ENCODE results near the gene LINC01488. TPM values are rescaled to one million over a fixed set of nuclear protein-coding genes. Genes with fewer than 3 reads are reported as not detected.

The LINC01488 gene
- total RNA-seq, 2 donors from 2014 or later = not detected

GRCh38 chr11:69536406-69536805 is 54.9 kb downstream of the LINC01488 start:
- Mint-ChIP-seq H3K9me3 (no peaks in the 10 kb centered on the region), H3K4me3 (no peak overlapping the region)

GRCh38 chr11:69537126-69537525 is 55.7 kb downstream of the LINC01488 start:
- Mint-ChIP-seq H3K27me3 (peaks cover 12% of the 10 kb centered on the region), H3K9me3 (no peaks in the 10 kb centered on the region), H3K4me1 (no peaks in the 10 kb centered on the region), H3K27ac (no peak overlapping the region), H3K4me3 (no peak overlapping the region), H3K36me3 (ENCODE audit: low read depth) (no peaks in the 10 kb centered on the region)
- ATAC-seq (replicated peaks) = no peak

More at GRCh38 chr11:69536406-69536805, 54.9 kb downstream of the LINC01488 start:
- Mint-ChIP-seq H3K36me3 (ENCODE audit: low read depth) (no peaks in the 10 kb centered on the region), H3K27me3 (peaks cover 16% of the 10 kb centered on the region), H3K27ac (no peak overlapping the region), H3K4me1 (no peaks in the 10 kb centered on the region)
- ATAC-seq (replicated peaks) = no peak

- no peaks in the 10 kb centered on the region for H3K36me3 Mint-ChIP-seq (ENCODE audit: low read depth)
- H3K9me3 Mint-ChIP-seq = no peaks in the 10 kb centered on the region
- no peaks in the 10 kb centered on the region for H3K4me1 Mint-ChIP-seq
- H3K4me3 Mint-ChIP-seq = no peak overlapping the region
- H3K27me3 Mint-ChIP-seq = peaks cover 19% of the 10 kb centered on the region
- ATAC-seq (replicated peaks) = no peak
- H3K27ac Mint-ChIP-seq = no peak overlapping the region
Observed at GRCh38 chr11:69537855-69538640, 56.6 kb downstream of the LINC01488 start.

- peaks cover 19% of the 10 kb centered on the region for H3K27me3 Mint-ChIP-seq
- no peak overlapping the region for H3K4me3 Mint-ChIP-seq
- no peaks in the 10 kb centered on the region for H3K9me3 Mint-ChIP-seq
- no peak overlapping the region for H3K27ac Mint-ChIP-seq
- ATAC-seq (replicated peaks) = no peak
- no peaks in the 10 kb centered on the region for H3K4me1 Mint-ChIP-seq
- no peaks in the 10 kb centered on the region for H3K36me3 Mint-ChIP-seq (ENCODE audit: low read depth)
Observed at GRCh38 chr11:69538854-69539253, 57.4 kb downstream of the LINC01488 start.

- Mint-ChIP-seq H3K4me3 (no peak overlapping the region), H3K9me3 (no peaks in the 10 kb centered on the region), H3K27ac (no peak overlapping the region), H3K4me1 (peaks cover 5% of the 10 kb centered on the region), H3K27me3 (peaks cover 27% of the 10 kb centered on the region), H3K36me3 (ENCODE audit: low read depth) (peaks cover 4% of the 10 kb centered on the region)
- no peak for ATAC-seq (replicated peaks)
Observed at GRCh38 chr11:69539416-69540117, 58.1 kb downstream of the LINC01488 start.

GRCh38 chr11:69540118-69541000 is 58.9 kb downstream of the LINC01488 start:
- Mint-ChIP-seq H3K4me3 (no peak overlapping the region), H3K27me3 (peaks cover 29% of the 10 kb centered on the region), H3K27ac (no peak overlapping the region), H3K36me3 (ENCODE audit: low read depth) (peaks cover 4% of the 10 kb centered on the region), H3K4me1 (peaks cover 5% of the 10 kb centered on the region), H3K9me3 (no peaks in the 10 kb centered on the region)
- ATAC-seq (replicated peaks) = no peak

GRCh38 chr11:69541001-69541285 is 59.5 kb downstream of the LINC01488 start:
- no peak for ATAC-seq (replicated peaks)
- Mint-ChIP-seq H3K36me3 (ENCODE audit: low read depth) (peaks cover 4% of the 10 kb centered on the region), H3K4me1 (peaks cover 5% of the 10 kb centered on the region), H3K9me3 (no peaks in the 10 kb centered on the region), H3K27ac (no peak overlapping the region), H3K27me3 (peaks cover 29% of the 10 kb centered on the region), H3K4me3 (no peak overlapping the region)

- H3K4me1 Mint-ChIP-seq = peaks cover 9% of the 10 kb centered on the region
- no peak overlapping the region for H3K27ac Mint-ChIP-seq
- H3K9me3 Mint-ChIP-seq = no peaks in the 10 kb centered on the region
- H3K36me3 Mint-ChIP-seq (ENCODE audit: low read depth) = peaks cover 4% of the 10 kb centered on the region
- H3K27me3 Mint-ChIP-seq = peaks cover 29% of the 10 kb centered on the region
- no peak for ATAC-seq (replicated peaks)
- no peak overlapping the region for H3K4me3 Mint-ChIP-seq
Observed at GRCh38 chr11:69541501-69542313, 60.2 kb downstream of the LINC01488 start.

- Mint-ChIP-seq H3K4me3 (no peak overlapping the region), H3K4me1 (peaks cover 16% of the 10 kb centered on the region), H3K36me3 (ENCODE audit: low read depth) (peaks cover 4% of the 10 kb centered on the region), H3K27ac (no peak overlapping the region), H3K9me3 (no peaks in the 10 kb centered on the region), H3K27me3 (peaks cover 29% of the 10 kb centered on the region)
- no peak for ATAC-seq (replicated peaks)
Observed at GRCh38 chr11:69542314-69543168, 61.1 kb downstream of the LINC01488 start.

Other genes with a start within 250 kb of the LINC01488 start
- under 1 TPM in 1 of 2 donors, not detected in 1; 0.82 TPM for gene MYEOV, start 187.5 kb upstream of the LINC01488 start, total RNA-seq
- 1 to 10 TPM in 1 of 2 donors, under 1 TPM in 1; 0.82 to 3.7 TPM for gene CCND1, start 159.5 kb downstream of the LINC01488 start, total RNA-seq
- gene LTO1, start 193.7 kb downstream of the LINC01488 start, total RNA-seq = 10 to 100 TPM; 20.4 to 25.6 TPM
- not detected for gene FGF19, start 222.4 kb downstream of the LINC01488 start, total RNA-seq